ENCODE measurements around the gene CEMP1. TPM values are rescaled to one million over a fixed set of nuclear protein-coding genes. Genes with fewer than 3 reads are reported as not detected.
"Not testable (repeated sequence)": the region's sequence is repeated elsewhere in the genome, so short reads cannot be mapped to it uniquely, and the experiment has no call there.

Gene CEMP1
- total and polyA plus RNA-seq, 8 donors = 0.12 to 1.2 (median 0.71) TPM

DNA sequence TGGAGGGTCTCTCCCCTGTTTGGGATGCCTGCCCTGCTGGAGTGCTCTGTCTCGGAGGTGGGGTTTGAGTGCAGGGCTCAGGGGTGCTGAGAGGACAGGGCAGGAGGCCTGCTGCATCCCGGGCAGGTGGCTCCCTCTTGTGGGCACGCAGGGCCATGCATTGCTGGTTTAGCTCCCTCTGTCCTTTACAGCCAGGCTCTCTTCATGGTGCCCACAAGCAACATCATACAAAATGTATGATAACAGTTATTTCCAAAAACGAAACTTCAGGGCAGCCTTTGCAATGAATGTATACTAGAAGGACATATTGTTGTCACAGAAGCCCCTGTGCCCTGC is 29.6 kb upstream of the CEMP1 start:
- H3K9me3 ChIP-seq; intact Hi-C loops (cut with DNase I); H3K27ac ChIP-seq; H3K4me3 ChIP-seq; H3K27me3 ChIP-seq; H3K36me3 ChIP-seq; H3K4me1 ChIP-seq; FAIRE-seq: not testable (repeated sequence)
- peak; percentile 80 to 97 (median 92) for ATAC-seq
- 8 to 11% methylated on average over 2 of the region's 4 CpGs for WGBS, 2 donors
- TF ChIP-seq, protein P1, sequence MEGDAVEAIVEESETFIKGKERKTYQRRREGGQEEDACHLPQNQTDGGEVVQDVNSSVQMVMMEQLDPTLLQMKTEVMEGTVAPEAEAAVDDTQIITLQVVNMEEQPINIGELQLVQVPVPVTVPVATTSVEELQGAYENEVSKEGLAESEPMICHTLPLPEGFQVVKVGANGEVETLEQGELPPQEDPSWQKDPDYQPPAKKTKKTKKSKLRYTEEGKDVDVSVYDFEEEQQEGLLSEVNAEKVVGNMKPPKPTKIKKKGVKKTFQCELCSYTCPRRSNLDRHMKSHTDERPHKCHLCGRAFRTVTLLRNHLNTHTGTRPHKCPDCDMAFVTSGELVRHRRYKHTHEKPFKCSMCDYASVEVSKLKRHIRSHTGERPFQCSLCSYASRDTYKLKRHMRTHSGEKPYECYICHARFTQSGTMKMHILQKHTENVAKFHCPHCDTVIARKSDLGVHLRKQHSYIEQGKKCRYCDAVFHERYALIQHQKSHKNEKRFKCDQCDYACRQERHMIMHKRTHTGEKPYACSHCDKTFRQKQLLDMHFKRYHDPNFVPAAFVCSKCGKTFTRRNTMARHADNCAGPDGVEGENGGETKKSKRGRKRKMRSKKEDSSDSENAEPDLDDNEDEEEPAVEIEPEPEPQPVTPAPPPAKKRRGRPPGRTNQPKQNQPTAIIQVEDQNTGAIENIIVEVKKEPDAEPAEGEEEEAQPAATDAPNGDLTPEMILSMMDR (IDR thresholded peaks at IDR 0.05) = peak in 3 of 4 donors; percentile 23 to 32 (median 31)
- DNase-seq = peak; percentile 49 to 87 (median 64)

DNA sequence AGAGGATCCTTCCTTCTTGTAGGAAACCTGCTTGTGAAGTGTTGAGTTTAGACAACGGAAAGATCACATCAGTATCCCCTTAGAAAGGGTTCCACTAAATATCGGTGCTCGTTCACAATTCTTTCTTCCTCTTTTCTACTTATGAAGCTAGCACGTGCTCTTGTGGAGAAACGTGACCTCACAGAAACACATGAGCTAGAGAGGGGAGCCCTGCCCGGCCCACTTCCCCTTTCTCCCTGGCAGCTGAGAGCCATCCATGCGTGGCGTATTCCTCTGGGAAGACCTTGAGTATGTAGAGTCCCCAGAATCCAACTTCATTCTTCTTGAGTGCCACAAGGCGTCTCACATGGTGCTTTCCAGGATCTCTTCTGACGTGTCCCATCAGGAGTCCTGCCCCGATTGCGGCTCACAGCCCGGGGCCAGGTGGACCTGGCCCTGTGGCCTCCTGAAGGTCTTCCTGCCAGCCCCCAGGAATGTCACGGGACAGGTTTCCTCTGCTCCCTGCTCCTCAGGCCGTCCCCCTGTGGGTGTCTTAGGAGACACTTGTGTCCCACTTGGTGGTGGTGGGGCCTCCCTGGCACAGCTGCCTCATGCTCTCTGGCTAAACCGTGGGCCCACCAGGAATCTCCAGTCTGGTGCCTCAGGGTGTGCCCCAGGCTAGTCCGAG is 29.1 kb upstream of the CEMP1 start:
- peak in 3 of 4 donors; percentile 9 to 72 (median 57) for ATAC-seq
- H3K4me3 ChIP-seq; H3K4me1 ChIP-seq; intact Hi-C loops (cut with DNase I); H3K36me3 ChIP-seq; H3K27me3 ChIP-seq; H3K27ac ChIP-seq; FAIRE-seq; DNase-seq; H3K9me3 ChIP-seq: not testable (repeated sequence)
- 77 to 82% methylated on average over 8 to 9 of the region's 17 CpGs for WGBS, 2 donors

DNA sequence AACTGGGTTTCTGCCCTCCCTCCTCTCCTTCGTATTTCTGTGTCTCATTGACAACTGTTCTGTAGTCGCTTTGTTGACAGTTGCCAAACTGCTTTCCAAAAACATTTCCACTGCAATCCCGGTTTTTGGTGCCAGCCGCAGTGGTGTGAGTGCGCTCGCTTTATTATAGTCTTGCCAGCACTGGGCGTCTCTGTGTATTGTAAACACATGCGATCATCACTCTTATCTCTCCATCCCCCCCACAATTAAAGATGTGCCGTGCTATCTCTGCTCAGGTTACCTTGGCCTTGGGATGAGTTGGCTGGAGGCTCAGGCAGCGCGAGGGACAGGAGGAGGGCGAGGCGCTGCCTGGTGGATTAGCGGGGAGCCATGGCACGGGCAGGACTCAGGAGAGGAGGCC is 25.9 kb upstream of the CEMP1 start:
- FAIRE-seq; H3K27me3 ChIP-seq; DNase-seq; H3K4me1 ChIP-seq; ATAC-seq; H3K27ac ChIP-seq; H3K36me3 ChIP-seq; intact Hi-C loops (cut with DNase I); H3K4me3 ChIP-seq; H3K9me3 ChIP-seq: not testable (repeated sequence)
- WGBS, 2 donors = 83% methylated on average over 6 of the region's 15 CpGs; no CpG with 5 or more reads in 1 of the 2 donors

DNA sequence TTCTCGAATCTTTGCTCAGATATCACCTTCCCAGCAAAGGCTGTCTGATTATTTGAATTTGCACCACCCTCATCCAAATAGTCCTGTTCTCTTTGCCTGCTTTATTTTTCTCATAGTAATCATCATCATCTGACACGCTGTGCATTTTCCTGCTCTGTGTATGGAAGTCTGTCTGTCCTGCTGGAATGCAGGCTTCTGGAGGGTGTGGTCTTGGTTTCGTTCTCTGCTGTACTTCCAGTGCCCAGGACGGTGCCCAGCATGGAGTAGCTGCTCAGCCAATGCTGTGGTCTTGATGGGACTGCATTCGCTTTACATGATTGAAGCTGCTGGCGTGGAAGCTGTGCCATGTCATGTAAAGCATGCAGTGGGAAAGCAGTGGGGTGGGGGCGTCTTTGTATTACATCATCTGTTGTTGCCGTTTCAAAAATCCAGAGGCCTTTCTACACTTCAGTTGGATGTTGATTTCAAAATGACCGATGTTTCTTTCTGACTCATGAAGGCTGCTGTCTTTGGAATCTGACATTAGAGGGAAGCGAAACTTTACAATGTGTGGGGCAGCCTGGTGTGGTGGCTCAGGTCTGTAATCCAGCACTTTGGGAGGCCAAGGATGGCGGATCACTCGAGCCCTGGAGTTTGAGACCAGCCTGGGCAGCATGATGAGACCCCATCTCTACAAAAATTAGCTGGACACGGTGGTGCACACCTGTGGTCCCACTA is 23.7 kb upstream of the CEMP1 start:
- FAIRE-seq; intact Hi-C loops (cut with DNase I); H3K4me3 ChIP-seq; H3K36me3 ChIP-seq; H3K4me1 ChIP-seq; H3K27me3 ChIP-seq; DNase-seq; H3K9me3 ChIP-seq; H3K27ac ChIP-seq: not testable (repeated sequence)
- ATAC-seq = peak in 1 of 4 donors; percentile 32
- no CpG with 5 or more reads among the region's 13 CpGs for WGBS, 2 donors

DNA sequence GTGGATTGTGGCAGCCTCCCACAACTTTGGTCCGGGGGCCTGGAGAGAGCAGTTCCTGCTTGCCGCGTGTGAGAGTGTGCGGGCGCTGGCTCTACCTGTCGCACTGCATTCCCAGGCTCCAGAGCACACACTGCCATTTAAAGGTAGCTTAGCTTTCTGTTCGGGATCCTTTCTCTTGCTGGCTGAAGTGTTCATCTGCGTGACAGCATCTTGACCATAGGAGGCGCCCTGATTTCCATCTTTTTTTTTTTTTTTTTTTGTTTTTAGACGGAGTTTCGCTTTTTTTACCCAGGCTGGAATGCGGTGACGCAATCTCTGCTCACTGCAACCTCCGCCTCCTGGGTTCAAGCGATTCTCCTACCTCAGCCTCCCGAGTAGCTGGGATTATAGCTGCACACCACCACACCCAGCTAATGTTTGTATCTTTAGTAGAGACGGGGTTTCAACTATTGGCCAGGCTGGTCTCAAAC is 20.2 kb upstream of the CEMP1 start:
- H3K4me3 ChIP-seq; H3K4me1 ChIP-seq; H3K27me3 ChIP-seq; intact Hi-C loops (cut with DNase I); H3K9me3 ChIP-seq; FAIRE-seq; H3K36me3 ChIP-seq; H3K27ac ChIP-seq: not testable (repeated sequence)
- peak; percentile 27 to 41 (median 34) for ATAC-seq
- DNase-seq = peak in 3 of 6 donors; percentile 5 to 20 (median 14)
- WGBS, 2 donors = 52 to 59% methylated on average over 11 of the region's 17 CpGs

DNA sequence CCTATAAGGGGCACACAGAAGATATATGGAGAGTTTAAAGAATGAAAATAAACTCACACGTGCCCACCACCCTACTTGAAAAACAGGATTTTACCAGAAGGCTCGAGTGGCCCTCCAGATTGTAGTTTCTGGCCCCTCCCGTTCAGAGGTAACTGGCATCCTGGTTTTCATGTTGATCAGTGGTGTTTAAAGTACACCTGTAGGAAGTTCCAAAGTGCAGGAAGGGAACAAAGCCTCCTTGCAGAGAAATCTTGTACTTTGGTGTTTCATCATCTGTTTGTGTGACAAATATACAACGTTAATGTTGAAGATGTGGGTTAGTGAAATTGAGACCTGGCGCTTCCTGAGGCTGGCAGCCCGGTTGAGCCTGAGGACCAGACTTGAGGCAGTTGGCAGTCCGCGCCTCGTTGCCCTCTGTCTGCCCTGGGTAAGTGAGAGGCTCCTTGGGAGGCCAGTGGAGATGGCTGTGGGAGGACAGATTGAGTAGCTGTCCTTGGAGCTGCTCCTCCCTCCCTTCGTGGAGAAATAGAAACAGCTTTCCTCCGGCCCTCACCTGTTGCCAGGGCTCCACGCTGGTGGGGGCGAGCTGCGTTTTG is 19.2 kb upstream of the CEMP1 start:
- H3K36me3 ChIP-seq; H3K9me3 ChIP-seq; DNase-seq; H3K4me1 ChIP-seq; FAIRE-seq; H3K27ac ChIP-seq; intact Hi-C loops (cut with DNase I); H3K27me3 ChIP-seq; H3K4me3 ChIP-seq: not testable (repeated sequence)
- peak in 2 of 4 donors; percentile 5 to 11 for ATAC-seq
- no CpG with 5 or more reads among the region's 14 CpGs for WGBS, 2 donors

DNA sequence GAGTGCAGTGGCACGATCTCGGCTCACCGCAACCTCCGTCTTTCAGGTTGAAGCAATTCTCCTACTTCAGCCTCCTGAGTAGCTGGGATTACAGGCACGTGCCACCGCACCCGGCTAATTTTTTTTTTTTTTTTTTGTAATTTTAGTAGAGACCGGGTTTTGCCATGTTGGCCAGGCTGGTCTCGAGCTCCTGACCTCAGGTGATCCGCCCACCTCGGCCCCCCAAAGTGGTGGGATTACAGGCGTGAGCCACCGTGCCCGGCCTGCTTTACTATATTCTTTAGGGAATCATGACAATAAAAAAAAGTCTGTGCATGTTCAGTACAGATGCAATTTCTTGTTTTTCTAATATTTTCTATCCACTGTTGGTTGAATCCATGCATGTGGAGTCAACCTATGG is 12.6 kb upstream of the CEMP1 start:
- ATAC-seq; H3K4me3 ChIP-seq; intact Hi-C loops (cut with DNase I); H3K9me3 ChIP-seq; H3K36me3 ChIP-seq; H3K27me3 ChIP-seq; H3K27ac ChIP-seq; FAIRE-seq: not testable (repeated sequence)
- peak in 1 of 6 donors; percentile 6 for DNase-seq
- H3K4me1 ChIP-seq = peaks cover 5 to 22% (median 5%) of the 10 kb centered on the region in 3 donors
- WGBS, 2 donors = 84 to 85% methylated on average over 14 of the region's 14 CpGs

DNA sequence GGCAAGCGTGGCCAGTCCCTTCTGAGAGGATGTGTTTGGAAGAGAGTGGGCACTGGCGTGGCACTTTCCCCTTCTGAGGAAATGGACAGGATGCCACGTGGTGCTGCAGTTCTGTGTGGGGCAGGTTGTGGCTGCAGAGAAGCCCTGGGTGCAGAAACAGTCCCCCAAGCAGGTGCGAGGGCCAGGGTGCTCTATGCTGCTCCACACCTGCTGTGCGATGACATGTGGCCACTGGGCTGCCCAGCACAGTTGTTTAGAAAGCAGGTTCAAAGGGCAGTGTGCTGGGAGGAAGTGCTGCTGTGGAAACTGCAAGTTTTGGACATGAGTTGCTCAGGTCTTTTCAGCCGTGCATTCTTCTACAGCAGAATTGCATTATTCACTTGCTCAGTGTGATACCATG is 10.2 kb upstream of the CEMP1 start:
- peaks cover 5 to 24% (median 8%) of the 10 kb centered on the region in 3 donors for H3K4me1 ChIP-seq
- H3K36me3 ChIP-seq; H3K4me3 ChIP-seq; FAIRE-seq; intact Hi-C loops (cut with DNase I); H3K27me3 ChIP-seq; H3K27ac ChIP-seq; H3K9me3 ChIP-seq: not testable (repeated sequence)
- ATAC-seq (peak in 3 of 4 donors; percentile 23 to 37 (median 24)), DNase-seq (peak in 3 of 6 donors; percentile 19 to 60 (median 21))
- 18 to 36% methylated on average over 5 to 6 of the region's 6 CpGs for WGBS, 2 donors

DNA sequence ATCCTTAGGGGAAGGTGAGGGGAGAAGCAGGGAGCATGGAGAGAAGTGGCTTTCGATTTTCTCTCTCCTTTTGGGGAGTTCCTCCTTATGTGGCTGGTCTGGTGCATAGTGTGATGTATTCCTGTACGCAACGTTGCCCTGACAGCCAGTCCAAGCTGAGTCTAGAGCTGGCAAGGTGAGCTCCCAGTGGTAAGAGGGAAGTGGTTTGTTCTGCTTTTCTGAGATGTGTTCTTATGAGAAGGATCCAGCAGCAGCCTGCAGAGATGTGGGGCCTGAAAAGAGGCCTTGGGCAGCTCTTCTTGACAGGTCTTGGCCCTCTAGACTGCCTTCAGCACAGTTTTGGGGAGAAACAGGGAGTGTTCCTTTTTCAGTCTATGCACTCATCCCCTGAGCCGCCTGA is 9.7 kb upstream of the CEMP1 start:
- H3K4me3 ChIP-seq; H3K27ac ChIP-seq; H3K27me3 ChIP-seq; ATAC-seq; H3K36me3 ChIP-seq; H3K9me3 ChIP-seq; FAIRE-seq; intact Hi-C loops (cut with DNase I): not testable (repeated sequence)
- peak in 1 of 6 donors; percentile 1 for DNase-seq
- peaks cover 5 to 22% (median 8%) of the 10 kb centered on the region in 3 donors for H3K4me1 ChIP-seq
- WGBS, 2 donors = 44 to 46% methylated on average over 3 to 4 of the region's 4 CpGs
